VCaP (cell line): Measurements from ENCODE around the gene MANF.
A peak's percentile ranks its signal among the peaks of the same experiment; 100 is the strongest.
"Not testable (repeated sequence)": the region's sequence is repeated elsewhere in the genome, so short reads cannot be mapped to it uniquely, and the experiment has no call there.

Experiments used
- H3K27ac ChIP-seq: fragments of 450-650 bp; 2 replicates; pipeline ENCODE4 v1.5.1; 2017
- CTCF ChIP-seq: fragments of 450-650 bp; conservative IDR thresholded peaks from 2 replicates; pipeline ENCODE4 v1.5.1; 2017; ENCODE audit warnings: mild to moderate bottlenecking, moderate library complexity

The MANF gene

GRCh38 chr3:51357856-51358255 lies 27.2 kb upstream of the MANF start:
- TF ChIP-seq CTCF = no peak
- no peak overlapping the region for H3K27ac ChIP-seq

DNA sequence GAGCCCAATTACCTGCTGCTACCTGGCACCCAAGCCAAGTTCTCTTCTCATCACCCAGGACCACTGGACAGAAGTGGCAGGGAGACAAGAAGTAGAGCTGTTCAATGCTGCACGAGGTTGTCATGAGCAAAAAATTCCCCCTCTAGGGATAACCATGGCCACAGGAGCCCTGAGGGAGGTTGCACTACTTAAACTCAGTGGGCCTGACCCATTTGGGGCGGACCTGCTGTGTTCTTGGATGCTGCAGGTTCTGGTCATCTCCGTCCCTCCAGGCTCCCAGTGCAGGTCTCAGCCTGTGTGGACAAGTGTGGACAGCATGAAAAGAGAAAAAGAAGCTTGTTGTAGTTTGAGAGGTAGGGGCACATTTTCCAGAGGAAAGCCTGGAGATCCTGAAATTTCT lies 26.1 kb upstream of the MANF start:
- H3K27ac ChIP-seq = no peak overlapping the region
- TF ChIP-seq CTCF = no peak

DNA sequence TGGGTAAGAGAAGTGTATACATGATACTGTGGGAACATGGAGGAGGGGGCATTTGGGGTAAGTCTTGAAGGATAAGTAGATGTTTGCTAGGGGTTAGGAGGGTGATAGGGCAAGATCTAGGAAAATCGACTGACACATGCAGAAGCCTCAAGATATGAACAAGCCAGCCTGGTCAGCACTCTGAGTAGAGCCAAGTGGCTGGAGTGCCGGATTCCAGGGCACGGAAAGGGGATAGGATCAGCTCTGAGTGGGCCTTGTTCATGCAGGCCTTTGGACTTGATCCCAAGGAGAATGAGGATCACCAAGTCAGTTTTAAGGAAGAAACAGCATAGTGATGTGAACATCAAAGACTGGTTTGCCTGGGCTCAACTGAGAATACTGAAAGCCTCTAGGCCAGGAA lies 24.3 kb upstream of the MANF start:
- no peak overlapping the region for H3K27ac ChIP-seq
- TF ChIP-seq CTCF = no peak

DNA sequence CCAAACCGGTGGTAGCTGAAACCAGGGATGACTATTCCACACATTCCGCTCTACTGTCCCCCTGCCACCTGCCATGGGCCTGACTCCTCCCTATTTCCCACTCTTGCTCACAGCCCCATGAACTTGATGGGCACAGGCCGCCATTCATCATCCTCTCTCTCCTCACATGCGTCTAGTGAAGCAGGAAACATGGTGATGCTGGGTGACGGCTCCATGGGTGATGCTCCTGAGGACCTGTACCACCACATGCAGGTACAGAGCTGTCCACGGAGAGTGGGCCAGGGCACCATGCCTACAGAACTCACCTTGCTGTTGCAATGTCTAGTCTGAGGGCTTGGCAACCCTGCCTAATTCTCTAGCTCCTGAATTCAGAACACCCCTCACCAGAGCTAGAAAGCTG lies 23.3 kb upstream of the MANF start:
- TF ChIP-seq CTCF = no peak
- H3K27ac ChIP-seq = no peak overlapping the region

DNA sequence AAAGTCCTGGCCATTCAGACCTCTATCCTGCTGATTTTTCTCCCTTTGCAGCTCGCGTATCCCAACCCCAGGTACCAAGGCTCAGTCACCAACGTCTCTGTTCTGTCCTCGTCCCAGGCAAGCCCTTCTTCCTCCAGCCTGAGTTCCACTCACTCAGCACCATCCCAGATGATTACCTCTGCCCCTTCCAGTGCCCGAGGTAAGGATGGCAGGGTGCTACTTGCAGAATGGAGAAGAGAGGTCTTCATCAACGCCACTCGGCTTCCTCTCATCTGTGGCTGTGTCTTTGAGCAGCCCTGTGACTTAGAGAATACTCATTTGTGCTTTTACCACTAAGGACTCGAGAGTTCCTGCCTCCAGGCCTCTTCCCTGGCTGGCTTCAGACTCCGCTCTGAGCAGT lies 22.6 kb upstream of the MANF start:
- no peak overlapping the region for H3K27ac ChIP-seq
- no peak for TF ChIP-seq CTCF

- not testable (repeated sequence) for H3K27ac ChIP-seq
Measured at GRCh38 chr3:51368276-51368675, 16.8 kb upstream of the MANF start.

DNA sequence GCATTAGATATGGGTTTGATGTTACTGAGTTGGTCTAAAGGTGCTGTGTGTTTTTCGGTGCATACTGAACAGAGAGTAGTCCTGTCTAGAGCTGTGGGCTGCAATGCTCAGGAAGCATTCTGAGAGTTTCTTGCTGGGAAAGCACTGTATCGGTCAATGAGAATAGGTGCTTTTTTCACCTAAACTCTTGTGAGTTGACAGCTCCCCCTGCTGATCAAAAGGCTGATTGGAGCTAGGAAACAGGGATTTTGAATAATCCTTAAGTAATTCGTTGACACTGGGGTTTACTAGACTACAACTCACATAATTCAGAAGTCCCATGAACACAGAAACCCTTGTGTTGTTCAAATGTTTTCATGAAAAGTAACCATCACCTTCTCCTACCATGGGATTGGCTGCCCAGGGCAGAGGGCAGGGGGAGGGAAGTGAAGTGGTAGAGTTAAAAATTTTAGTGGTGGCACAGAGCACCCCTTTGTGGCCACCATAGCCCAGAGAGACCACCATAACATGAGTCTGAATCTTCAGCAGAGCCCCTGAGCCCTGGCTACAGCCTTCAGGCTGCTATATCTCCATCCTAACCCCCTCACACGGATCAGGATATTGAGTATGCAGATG lies 13.0 kb upstream of the MANF start:
- H3K27ac ChIP-seq = no peak overlapping the region
- peak; percentile 91 for TF ChIP-seq CTCF

DNA sequence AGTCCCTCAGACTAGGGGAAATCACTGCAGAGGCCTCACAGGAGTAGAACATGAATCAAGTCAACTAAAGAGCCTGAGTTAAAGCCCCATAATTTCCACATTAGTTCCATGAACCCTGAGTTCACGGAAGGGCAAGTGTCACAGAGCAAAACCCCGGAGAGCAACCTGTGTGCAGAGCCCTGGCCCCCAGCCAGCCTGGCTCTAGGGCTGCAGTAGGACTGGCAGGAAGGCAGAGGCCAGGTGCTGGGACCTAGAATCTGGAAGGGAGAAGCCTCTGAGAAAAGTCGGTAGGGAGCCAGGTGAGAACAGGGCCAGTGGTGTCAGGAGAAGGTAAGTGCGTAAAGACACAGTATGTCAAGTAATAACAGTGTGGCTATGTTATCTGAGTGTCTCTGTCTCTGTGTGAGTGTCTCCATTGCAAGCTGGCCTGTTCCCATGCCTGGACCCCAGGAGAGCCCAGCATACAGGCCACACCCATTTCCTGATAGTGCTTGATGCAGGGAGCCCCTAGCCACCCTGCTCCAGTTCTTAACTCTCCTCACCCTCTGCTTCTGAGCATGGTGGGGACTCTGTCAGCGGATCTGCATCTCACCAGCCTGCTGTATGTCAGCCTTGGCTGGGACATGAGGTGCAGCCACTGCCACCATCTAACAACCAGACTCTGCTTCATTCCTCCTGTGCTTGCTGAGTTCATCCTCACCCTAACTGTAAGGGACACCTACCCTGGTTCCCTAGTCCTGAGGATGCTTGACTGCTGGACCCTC lies 11.3 kb upstream of the MANF start:
- no peak for TF ChIP-seq CTCF
- no peak overlapping the region for H3K27ac ChIP-seq
